Measurements from ENCODE around the gene GIT1. TPM values are rescaled to one million over a fixed set of nuclear protein-coding genes. Genes with fewer than 3 reads are reported as not detected.
A peak's percentile ranks its signal among the peaks of the same experiment; 100 is the strongest.

Gene GIT1
- total and polyA plus RNA-seq, 2 of the 13 experiments (the other 11 are each of a cell fraction or from before 2014, with no cell fraction given), result 14.2 to 30.8 TPM

GRCh38 chr17:29574732-29575510 lies 14.5 kb downstream of the GIT1 start (continued):
- peak; percentile 65 for TF ChIP-seq CTCF (CRISPR knock-in tag; IDR thresholded peaks at IDR 0.05)
- TF ChIP-seq ZFP37 (CRISPR knock-in tag; IDR thresholded peaks at IDR 0.05; ENCODE audit: borderline replicate concordance), result no peak
- no peak for TF ChIP-seq ZNF451 (CRISPR knock-in tag; IDR thresholded peaks at IDR 0.05)
- TF ChIP-seq TOPORS (CRISPR knock-in tag; IDR thresholded peaks at IDR 0.05), result 0 out of 2 replicates have a peak, but pooled peaks have one; percentile 81
- peak; percentile 85 for TF ChIP-seq IKZF5 (CRISPR knock-in tag; IDR thresholded peaks at IDR 0.05)
- TF ChIP-seq MLXIP (CRISPR knock-in tag; IDR thresholded peaks at IDR 0.05; ENCODE audit: borderline replicate concordance), result no peak
- peak; percentile 69; the same call in 1 of the 2 replicates for TF ChIP-seq ZNF746 (CRISPR knock-in tag; IDR thresholded peaks at IDR 0.05)
- no peak for TF ChIP-seq MATR3 (CRISPR knock-in tag; IDR thresholded peaks at IDR 0.05)
- TF ChIP-seq SKIL (CRISPR knock-in tag; IDR thresholded peaks at IDR 0.05; ENCODE audit: borderline replicate concordance), result peak; percentile 35; the same call in 1 of the 2 replicates
- 0 out of 2 replicates have a peak, but pooled peaks have one; percentile 20 for TF ChIP-seq GABPA (IDR thresholded peaks at IDR 0.05; ENCODE audit: low read depth, low read length)
- peak; percentile 74 for TF ChIP-seq GABPA (CRISPR knock-in tag; IDR thresholded peaks at IDR 0.05; ENCODE audit: low read depth)
- 0 out of 2 replicates have a peak, but pooled peaks have one; percentile 29 for TF ChIP-seq ZNF205 (CRISPR knock-in tag; IDR thresholded peaks at IDR 0.05)
- TF ChIP-seq GZF1 (CRISPR knock-in tag; IDR thresholded peaks at IDR 0.05), result no peak
- TF ChIP-seq ZNF839 (CRISPR knock-in tag; IDR thresholded peaks at IDR 0.05; ENCODE audit: borderline replicate concordance), result no peak
- TF ChIP-seq ZBED4 (CRISPR knock-in tag; IDR thresholded peaks at IDR 0.05; ENCODE audit: borderline replicate concordance), result peak; percentile 88; the same call in 1 of the 2 replicates
